ENCODE data around the gene SORBS2.
"Not testable (repeated sequence)": the region's sequence is repeated elsewhere in the genome, so short reads cannot be mapped to it uniquely, and the experiment has no call there.

The SORBS2 gene

DNA sequence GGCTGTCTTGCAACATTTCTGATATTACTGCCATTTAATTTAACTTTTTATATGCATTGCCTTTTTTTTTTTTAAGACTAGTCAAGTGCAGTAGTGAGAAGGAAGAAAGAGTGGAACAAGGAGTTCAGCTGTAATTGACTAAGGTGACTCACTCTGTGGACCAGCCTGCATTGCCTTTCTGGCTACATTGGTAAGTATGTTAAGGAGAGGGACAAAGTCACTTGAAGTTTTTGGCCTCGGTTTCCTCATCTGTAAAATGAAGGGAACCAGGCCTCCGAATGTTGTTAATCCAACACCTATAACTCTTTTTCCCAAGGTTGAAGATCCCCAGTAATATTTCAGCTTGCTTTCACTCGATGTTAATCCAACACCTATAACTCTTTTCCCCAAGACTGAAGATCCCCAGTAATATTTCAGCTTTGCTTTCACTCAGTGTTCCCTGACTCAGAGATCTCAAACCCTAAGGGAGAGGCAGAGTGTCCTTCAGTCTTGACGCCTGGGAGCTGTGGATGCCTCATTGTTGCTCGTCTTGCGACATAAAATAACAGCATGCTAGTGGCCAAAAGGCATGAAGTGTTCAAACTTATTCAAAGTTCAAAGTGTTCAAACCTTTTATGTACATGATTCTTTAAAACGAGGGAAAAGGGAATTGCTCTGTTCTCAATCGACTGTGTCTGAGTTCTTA lies 102.0 kb downstream of the SORBS2 start (continued):
- TF ChIP-seq ZNF565 (CRISPR knock-in tag; conservative IDR thresholded peaks at IDR 0.05; ENCODE audit: low read depth) (no peak), ESRRG (CRISPR knock-in tag; IDR thresholded peaks at IDR 0.05) (no peak)

DNA sequence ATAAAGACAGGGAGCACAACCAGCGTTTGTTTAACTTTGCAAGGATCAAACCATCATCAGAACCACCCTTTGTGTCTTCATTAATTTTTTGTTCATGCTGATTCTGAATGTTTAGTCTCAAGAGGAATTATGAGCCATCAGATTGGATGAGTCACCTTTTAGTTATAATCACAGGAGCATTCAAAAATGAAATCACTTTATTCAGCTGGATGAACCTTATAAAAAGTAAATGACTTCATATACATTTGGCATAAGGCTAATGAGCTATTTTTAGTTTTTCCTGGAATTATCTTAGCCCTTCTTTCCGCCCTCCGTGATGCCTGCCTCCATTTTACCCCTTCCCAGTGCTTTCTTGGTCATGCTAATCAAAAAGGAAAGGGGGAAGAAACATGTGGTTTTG lies 103.6 kb downstream of the SORBS2 start:
- TF ChIP-seq TOX (CRISPR knock-in tag; IDR thresholded peaks at IDR 0.05; ENCODE audit: borderline replicate concordance) (peak; percentile 58; the same call in 1 of the 2 replicates), ESRRG (CRISPR knock-in tag; IDR thresholded peaks at IDR 0.05) (no peak), TCF4 (CRISPR knock-in tag; IDR thresholded peaks at IDR 0.05; ENCODE audit: borderline replicate concordance) (no peak), ISL1 (CRISPR knock-in tag; IDR thresholded peaks at IDR 0.05) (peak; percentile 83), ZFP30 (CRISPR knock-in tag; IDR thresholded peaks at IDR 0.05) (no peak)
- TF ChIP-seq, protein P1, sequence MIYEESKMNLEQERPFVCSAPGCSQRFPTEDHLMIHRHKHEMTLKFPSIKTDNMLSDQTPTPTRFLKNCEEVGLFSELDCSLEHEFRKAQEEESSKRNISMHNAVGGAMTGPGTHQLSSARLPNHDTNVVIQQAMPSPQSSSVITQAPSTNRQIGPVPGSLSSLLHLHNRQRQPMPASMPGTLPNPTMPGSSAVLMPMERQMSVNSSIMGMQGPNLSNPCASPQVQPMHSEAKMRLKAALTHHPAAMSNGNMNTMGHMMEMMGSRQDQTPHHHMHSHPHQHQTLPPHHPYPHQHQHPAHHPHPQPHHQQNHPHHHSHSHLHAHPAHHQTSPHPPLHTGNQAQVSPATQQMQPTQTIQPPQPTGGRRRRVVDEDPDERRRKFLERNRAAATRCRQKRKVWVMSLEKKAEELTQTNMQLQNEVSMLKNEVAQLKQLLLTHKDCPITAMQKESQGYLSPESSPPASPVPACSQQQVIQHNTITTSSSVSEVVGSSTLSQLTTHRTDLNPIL (CRISPR knock-in tag; IDR thresholded peaks at IDR 0.05; ENCODE audit: low read depth): peak; percentile 44; the same call in 1 of the 2 replicates
- peak; percentile 67 for ATAC-seq

DNA sequence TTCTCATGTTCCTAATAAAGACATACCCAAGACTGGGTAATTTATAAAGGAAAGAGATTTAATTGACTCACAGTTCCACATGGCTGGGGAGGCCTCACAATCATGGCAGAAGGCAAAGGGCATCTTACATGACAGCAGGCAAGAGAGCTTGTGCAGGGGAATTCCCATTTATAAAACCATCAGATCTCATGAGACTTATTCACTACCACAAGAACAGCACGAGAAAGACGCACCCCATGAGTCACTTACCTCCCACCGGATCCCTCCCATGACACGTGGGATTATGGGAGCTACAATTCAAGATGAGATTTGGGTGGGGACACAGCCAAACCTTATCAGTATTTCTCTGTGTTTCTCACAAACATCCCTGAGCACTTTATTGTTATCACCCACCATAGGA lies 104.4 kb downstream of the SORBS2 start:
- ATAC-seq: not testable (repeated sequence)

DNA sequence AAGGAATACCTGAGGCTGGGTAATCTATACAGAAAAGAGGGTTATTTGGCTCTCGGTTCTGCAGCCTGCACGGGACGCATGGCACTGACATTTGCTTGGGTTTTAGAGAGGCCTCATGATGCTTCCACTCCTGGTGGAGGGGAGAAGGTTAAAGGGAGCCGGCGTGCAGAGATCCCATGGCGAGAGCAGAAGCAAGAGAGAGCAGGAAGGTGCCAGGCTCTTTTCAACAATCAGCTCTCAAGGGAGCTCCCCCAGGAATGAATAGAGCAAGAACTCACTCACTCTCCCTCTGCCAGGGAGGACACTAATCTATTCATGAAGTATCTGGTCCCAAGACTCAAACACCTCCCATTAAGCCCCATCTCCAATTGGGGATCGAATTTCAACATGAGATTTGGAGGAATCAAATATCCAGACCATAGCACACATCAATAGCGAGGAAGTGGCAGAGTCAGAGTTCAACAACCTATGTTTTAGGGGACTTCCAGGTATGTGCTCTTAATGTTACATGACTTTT lies 109.8 kb downstream of the SORBS2 start:
- TF ChIP-seq OSR1 (CRISPR knock-in tag; IDR thresholded peaks at IDR 0.05) (no peak), BACH2 (CRISPR knock-in tag; IDR thresholded peaks at IDR 0.05; ENCODE audit: borderline replicate concordance) (no peak), ESRRG (CRISPR knock-in tag; IDR thresholded peaks at IDR 0.05) (no peak), ISL1 (CRISPR knock-in tag; IDR thresholded peaks at IDR 0.05) (no peak), ZNF565 (CRISPR knock-in tag; conservative IDR thresholded peaks at IDR 0.05; ENCODE audit: low read depth) (no peak)
- TF ChIP-seq, protein P2, sequence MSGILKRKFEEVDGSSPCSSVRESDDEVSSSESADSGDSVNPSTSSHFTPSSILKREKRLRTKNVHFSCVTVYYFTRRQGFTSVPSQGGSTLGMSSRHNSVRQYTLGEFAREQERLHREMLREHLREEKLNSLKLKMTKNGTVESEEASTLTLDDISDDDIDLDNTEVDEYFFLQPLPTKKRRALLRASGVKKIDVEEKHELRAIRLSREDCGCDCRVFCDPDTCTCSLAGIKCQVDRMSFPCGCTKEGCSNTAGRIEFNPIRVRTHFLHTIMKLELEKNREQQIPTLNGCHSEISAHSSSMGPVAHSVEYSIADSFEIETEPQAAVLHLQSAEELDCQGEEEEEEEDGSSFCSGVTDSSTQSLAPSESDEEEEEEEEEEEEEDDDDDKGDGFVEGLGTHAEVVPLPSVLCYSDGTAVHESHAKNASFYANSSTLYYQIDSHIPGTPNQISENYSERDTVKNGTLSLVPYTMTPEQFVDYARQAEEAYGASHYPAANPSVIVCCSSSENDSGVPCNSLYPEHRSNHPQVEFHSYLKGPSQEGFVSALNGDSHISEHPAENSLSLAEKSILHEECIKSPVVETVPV (CRISPR knock-in tag; IDR thresholded peaks at IDR 0.05): no peak
- ATAC-seq: no peak

DNA sequence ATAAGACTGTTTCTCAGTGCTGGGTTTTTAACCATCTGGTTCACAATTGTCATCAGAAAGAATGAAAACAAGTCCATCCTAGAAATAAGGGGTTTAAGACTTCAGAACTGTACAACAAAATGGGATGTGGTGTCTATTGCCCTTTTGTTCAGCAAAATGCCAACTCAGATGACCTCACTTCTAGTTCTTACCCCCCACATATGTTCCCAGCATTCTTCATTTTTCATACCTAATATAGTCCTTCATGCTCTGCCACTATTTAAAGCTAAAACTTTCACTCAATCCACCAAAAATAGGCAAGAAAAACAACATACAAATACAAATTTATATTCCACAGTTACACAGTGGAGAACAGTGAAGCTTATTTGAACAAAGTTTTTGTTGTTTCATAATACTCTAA lies 111.4 kb downstream of the SORBS2 start:
- TF ChIP-seq GLIS3 (CRISPR knock-in tag; IDR thresholded peaks at IDR 0.05) (no peak), BACH2 (CRISPR knock-in tag; IDR thresholded peaks at IDR 0.05; ENCODE audit: borderline replicate concordance) (no peak), ARNTL (CRISPR knock-in tag; IDR thresholded peaks at IDR 0.05; ENCODE audit: borderline replicate concordance, low read depth) (no peak)
- TF ChIP-seq, protein P3, sequence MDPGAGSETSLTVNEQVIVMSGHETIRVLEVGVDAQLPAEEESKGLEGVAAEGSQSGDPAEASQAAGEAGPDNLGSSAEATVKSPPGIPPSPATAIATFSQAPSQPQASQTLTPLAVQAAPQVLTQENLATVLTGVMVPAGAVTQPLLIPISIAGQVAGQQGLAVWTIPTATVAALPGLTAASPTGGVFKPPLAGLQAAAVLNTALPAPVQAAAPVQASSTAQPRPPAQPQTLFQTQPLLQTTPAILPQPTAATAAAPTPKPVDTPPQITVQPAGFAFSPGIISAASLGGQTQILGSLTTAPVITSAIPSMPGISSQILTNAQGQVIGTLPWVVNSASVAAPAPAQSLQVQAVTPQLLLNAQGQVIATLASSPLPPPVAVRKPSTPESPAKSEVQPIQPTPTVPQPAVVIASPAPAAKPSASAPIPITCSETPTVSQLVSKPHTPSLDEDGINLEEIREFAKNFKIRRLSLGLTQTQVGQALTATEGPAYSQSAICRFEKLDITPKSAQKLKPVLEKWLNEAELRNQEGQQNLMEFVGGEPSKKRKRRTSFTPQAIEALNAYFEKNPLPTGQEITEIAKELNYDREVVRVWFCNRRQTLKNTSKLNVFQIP (CRISPR knock-in tag; IDR thresholded peaks at IDR 0.05; ENCODE audit: borderline replicate concordance, low read depth): no peak
- TF ChIP-seq, protein P4, sequence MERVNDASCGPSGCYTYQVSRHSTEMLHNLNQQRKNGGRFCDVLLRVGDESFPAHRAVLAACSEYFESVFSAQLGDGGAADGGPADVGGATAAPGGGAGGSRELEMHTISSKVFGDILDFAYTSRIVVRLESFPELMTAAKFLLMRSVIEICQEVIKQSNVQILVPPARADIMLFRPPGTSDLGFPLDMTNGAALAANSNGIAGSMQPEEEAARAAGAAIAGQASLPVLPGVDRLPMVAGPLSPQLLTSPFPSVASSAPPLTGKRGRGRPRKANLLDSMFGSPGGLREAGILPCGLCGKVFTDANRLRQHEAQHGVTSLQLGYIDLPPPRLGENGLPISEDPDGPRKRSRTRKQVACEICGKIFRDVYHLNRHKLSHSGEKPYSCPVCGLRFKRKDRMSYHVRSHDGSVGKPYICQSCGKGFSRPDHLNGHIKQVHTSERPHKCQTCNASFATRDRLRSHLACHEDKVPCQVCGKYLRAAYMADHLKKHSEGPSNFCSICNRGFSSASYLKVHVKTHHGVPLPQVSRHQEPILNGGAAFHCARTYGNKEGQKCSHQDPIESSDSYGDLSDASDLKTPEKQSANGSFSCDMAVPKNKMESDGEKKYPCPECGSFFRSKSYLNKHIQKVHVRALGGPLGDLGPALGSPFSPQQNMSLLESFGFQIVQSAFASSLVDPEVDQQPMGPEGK (CRISPR knock-in tag; IDR thresholded peaks at IDR 0.05; ENCODE audit: borderline replicate concordance): no peak
- ATAC-seq: no peak

DNA sequence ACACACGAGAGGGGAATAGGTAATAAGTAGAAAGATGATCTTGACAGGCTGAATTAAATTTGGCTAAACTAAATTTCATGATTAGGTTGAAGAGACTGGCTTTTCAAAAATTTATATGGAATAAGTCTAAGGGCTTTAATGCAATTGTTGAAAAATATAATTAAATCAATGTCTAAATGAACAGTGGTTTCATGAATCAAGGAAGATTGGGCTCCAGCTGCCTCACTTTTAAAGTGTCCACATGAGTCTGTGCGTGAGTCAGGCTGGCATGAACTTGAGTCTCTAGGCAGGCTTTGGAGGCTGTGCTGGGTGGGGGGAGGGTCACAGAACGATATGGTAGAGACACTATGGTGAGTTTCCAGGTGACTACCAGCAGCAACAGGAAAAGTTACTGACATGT lies 111.9 kb downstream of the SORBS2 start:
- peak; percentile 78 for ATAC-seq
- peak; percentile 50; the same call in 1 of the 2 replicates for TF ChIP-seq TCF4 (CRISPR knock-in tag; IDR thresholded peaks at IDR 0.05; ENCODE audit: borderline replicate concordance)
- no peak for TF ChIP-seq SNAI2 (CRISPR knock-in tag; IDR thresholded peaks at IDR 0.05)
- TF ChIP-seq, protein P5, sequence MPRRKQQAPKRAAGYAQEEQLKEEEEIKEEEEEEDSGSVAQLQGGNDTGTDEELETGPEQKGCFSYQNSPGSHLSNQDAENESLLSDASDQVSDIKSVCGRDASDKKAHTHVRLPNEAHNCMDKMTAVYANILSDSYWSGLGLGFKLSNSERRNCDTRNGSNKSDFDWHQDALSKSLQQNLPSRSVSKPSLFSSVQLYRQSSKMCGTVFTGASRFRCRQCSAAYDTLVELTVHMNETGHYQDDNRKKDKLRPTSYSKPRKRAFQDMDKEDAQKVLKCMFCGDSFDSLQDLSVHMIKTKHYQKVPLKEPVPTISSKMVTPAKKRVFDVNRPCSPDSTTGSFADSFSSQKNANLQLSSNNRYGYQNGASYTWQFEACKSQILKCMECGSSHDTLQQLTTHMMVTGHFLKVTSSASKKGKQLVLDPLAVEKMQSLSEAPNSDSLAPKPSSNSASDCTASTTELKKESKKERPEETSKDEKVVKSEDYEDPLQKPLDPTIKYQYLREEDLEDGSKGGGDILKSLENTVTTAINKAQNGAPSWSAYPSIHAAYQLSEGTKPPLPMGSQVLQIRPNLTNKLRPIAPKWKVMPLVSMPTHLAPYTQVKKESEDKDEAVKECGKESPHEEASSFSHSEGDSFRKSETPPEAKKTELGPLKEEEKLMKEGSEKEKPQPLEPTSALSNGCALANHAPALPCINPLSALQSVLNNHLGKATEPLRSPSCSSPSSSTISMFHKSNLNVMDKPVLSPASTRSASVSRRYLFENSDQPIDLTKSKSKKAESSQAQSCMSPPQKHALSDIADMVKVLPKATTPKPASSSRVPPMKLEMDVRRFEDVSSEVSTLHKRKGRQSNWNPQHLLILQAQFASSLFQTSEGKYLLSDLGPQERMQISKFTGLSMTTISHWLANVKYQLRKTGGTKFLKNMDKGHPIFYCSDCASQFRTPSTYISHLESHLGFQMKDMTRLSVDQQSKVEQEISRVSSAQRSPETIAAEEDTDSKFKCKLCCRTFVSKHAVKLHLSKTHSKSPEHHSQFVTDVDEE (CRISPR knock-in tag; IDR thresholded peaks at IDR 0.05): peak; percentile 68; the same call in 1 of the 2 replicates
- TF ChIP-seq, protein P4 (CRISPR knock-in tag; IDR thresholded peaks at IDR 0.05; ENCODE audit: borderline replicate concordance): peak; percentile 59; the same call in 1 of the 2 replicates
- TF ChIP-seq ZFP30 (CRISPR knock-in tag; IDR thresholded peaks at IDR 0.05): no peak
- peak; percentile 76; the same call in 1 of the 2 replicates for TF ChIP-seq ZC3H10 (CRISPR knock-in tag; IDR thresholded peaks at IDR 0.05)
- no peak for TF ChIP-seq RARB (CRISPR knock-in tag; IDR thresholded peaks at IDR 0.05)
- TF ChIP-seq ESRRG (CRISPR knock-in tag; IDR thresholded peaks at IDR 0.05): no peak
- no peak for TF ChIP-seq GLIS3 (CRISPR knock-in tag; IDR thresholded peaks at IDR 0.05)
- no peak for TF ChIP-seq TOX (CRISPR knock-in tag; IDR thresholded peaks at IDR 0.05; ENCODE audit: borderline replicate concordance)
- peak; percentile 95 for TF ChIP-seq ISL1 (CRISPR knock-in tag; IDR thresholded peaks at IDR 0.05)

Measured in SK-N-SH treated with all-trans-retinoic acid at 6 μM for 48 hours (cell line).